Right kidney (tissue), 1 donor: ENCODE data around the gene PHKB.
A peak's percentile ranks its signal among the peaks of the same experiment; 100 is the strongest.
"Not testable (repeated sequence)": the region's sequence is repeated elsewhere in the genome, so short reads cannot be mapped to it uniquely, and the experiment has no call there.

Source experiments
- DNase-seq: peaks from one replicate; pipeline ENCODE4 v3.0.0-alpha.2; 2016

PHKB gene

DNA sequence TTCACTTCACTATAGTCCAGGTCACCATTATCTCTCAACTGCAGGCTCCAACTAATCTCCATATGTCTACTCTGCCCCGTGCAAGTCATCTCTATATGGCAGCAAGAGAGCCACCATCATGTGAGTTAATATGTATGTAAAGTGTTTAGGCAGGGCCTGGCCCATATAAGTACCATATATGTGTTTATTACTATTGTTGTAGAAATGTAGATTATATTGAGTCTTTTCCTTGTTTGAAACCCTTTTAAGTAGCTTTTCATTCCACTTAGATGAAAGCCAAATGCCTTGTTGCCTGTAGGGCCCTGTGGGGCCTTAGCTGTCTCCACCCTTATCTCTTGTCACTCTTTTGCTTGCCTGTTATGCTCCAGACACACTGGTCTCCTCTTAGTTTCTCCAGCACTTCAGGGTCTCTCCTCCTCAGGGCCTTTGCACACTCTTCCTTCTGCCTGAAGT lies 164.0 kb downstream of the PHKB start:
- DNase-seq, result no peak

GRCh38 chr16:47626246-47626645 lies 165.1 kb downstream of the PHKB start:
- no peak for DNase-seq

DNA sequence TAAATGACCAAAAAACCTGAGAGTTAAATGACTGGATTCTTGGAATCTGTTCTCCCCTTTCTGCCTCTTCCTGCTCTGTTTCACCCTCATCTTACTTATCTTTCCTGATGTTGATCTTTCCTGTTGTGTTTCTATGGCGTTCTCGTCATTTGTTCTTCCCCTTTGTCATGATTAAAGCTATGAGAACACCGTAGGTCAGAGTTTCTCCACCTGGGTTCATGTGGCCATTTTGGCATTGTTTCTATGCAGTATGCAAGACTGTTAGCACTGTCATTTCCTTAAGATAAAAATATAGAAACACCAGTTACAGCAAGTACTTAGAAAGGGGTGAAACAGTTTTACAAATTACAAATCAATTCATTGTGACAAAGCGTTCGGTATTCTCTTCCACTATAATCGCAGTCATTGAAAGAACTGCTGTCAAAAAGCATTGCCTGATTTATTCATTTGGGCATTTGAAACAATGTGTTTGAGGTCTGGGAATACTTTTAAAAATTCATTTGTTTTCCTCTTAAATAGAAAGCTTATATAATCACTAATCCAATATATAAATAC lies 166.0 kb downstream of the PHKB start:
- no peak for DNase-seq

GRCh38 chr16:47627721-47628120 lies 166.6 kb downstream of the PHKB start:
- no peak for DNase-seq

DNA sequence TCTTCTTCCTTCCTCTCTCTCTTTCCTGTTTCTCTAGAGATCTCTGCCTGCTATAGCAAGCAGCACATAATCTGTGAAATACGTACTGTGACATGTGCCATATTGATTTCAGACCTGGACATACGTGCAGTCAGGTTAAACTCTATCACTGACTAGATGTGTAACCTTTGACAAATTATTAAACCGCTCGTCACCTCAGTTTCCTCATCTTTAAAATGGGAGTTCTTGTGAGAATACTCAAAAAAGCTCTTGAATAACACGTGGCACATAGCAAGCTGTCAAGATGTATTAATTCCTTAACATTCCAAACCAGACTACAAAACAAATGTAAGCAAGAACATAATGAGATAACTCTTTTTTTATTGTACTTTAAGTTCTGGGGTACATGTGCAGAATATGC lies 170.0 kb downstream of the PHKB start:
- DNase-seq, result no peak

DNA sequence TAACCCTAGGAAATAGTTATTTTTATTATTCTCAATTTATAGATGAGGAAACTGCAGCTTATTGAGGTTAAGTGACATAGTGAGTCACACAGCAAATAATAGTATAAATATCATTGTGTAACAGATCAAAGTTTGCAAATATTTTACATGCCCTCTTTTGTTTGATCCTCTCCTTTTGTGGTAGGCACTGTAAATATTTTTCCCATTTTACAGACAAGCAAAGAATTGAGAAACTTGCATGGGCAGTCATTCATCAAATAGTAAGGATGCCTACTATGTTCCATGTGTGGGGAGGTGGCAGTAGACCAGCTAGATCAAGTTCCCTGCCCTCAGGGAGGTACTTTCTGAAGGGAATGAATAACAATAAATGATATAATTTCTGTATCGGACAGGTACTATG lies 173.0 kb downstream of the PHKB start:
- DNase-seq, result no peak

DNA sequence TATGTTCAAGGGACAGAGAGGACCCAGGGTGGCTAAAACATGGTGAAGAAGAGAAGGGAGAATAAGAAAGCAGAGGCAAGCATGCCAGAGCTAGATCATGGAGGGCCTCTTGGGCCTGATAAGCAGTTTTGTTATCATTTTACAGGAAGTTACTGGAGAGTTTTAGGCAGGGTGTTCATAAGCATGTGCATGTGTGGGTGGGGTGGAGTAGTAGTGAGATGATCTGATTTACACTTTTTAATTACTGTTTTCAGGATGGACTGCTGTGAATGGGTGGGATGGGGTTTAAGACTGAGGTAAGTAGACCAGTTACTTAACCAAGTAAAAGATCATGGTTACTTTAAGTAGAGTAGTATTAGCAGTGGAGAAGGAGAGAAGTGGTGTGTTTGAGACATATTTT lies 173.6 kb downstream of the PHKB start:
- no peak for DNase-seq

- DNase-seq, result no peak
Observed at GRCh38 chr16:47636501-47637099, 175.5 kb downstream of the PHKB start.

DNA sequence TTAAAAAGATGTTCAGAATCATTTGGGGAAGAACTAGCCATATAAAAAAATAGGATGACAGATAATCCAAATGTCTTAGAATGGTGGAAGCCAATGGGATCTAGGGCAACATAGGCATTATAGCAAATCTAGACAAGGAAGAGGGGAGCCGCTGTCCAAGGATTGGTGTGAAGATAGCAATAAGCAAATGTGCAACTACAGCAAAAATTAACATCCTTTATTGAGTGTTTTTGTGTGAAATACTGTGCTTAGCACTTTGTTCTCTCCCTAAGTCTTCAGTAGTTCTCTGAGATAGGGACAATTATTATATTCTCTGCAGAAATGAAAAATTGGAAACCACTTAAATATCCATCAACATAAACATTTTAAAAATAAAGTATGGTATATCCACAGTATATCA lies 177.0 kb downstream of the PHKB start:
- DNase-seq, result no peak

DNA sequence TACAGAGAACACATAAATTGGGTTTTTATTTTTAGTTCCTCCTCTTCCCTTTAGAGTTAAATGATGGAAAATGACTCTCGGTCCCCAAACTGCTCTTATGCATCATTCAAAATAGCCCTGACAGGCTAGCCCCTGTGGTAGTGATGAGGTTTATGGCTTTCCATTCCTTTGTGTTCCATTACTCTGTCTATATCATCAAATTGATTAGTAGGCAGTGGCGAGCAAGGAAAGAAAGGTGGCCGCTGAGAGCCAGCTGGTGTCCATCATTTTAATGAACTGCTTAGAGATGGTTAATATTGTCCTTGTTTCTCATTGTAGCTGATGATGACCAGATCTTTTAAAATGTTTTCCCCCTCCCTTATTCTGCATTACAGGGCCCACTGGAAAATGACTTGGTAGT lies 179.5 kb downstream of the PHKB start:
- peak; percentile 10 for DNase-seq

DNA sequence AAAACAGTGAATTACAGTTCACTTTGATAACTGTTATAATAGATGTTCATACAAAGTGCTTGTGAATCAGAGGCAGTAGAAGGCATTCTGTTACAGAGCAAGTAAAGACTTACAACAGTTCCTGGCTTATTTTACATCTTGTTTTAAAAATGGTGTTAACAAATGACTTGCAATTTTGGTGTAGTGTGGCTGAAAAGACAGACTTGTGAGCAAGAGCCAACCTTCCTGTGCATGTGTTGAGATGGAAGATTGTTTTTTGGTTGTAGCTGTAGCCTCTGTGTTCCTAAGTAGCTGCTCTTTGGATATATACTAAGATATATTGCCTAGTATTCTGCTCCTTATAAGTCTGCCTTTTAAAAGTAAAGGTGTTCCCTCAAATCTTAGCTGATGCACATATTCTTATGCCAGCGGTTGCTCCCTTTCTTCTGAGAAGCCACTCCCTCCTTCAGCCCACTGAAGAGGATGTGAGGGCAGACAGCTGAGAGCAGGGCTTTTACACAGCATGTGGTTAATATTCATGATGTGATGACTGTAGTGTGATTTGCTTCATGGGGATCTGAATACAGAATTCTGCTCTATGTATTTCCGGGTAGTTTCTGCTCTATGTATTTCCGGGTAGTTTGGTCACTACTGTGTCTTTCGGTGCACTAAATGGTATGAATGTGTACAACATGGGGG lies 182.3 kb downstream of the PHKB start:
- no peak for DNase-seq

DNA sequence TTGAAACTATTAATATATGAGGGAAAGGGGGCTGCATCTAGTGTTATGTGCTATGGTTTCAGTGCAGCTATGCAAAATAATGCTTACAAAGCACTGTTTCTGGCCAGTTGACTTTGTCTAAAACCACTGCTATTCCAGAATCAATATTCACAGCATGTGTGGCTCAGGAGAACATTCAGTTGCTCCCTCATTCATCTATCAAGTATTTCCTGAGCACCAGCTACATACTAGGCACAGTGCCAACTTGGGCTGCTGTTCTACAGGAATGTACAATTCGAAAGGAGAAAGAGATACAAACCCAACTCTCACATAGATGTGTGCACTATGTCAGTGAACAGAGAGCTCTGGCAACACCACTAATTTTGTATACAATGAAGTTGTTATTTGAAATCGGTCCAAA lies 183.0 kb downstream of the PHKB start:
- no peak for DNase-seq

DNA sequence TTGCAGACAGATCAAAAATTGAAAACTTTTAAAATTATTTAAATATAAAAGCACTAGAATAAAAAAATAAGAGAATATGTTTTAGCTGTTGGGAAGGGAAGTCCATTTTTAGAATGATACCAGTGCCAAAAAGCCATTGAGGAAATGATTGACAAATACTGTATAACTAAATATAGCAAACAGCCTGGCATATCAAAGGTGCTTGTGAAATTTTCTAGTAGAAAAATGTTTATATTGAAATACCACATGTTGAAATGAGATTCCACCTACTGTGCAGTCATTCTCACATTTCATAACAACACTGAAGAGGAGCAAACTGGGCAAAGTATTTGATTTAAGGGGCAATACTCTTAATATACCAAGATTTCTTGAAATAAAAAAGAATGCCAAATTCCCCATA lies 183.5 kb downstream of the PHKB start:
- no peak for DNase-seq

DNA sequence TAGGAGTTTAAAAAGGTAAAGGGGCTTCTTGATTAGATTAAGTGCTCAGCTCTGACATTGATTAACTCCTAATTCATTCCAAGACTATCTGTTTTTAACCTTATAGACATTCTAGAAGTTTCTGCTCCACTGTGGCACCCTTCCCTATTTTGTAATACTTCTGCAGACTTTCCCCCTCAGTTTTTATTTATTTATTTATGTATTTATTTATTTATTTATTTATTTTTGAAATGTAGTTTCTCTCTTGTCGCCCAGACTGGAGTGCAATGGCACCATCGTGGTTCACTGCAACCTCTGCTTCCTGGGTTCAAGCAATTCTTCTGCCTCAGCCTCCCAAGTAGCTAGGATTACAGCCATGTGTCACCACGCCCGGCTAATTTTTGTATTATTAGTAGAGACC lies 185.8 kb downstream of the PHKB start:
- no peak for DNase-seq

- DNase-seq, result no peak
Observed at GRCh38 chr16:47657032-47657431, 195.9 kb downstream of the PHKB start.

DNA sequence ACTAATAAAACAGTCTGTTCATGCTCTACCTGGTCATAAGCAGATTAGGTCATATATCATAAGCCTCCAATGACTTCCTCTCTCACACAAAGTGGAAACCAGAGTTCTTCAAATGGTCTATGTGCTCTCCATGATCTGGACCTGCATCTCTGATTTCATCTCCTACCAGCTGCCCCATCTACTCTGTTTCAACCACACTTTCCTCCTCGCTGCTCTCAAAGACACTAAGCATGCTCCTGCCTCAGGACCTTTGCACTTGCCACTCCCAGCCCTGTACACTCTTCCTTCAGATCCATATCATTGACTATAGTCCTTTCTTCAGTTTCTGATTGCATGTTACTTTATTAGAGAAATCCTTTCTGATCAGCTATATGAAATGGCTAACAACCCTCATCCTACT lies 196.8 kb downstream of the PHKB start:
- DNase-seq, result no peak

GRCh38 chr16:47660540-47660939 lies 199.4 kb downstream of the PHKB start:
- no peak for DNase-seq

GRCh38 chr16:47664653-47665325 lies 203.7 kb downstream of the PHKB start:
- no peak for DNase-seq

- DNase-seq, result no peak
Observed at GRCh38 chr16:47666434-47666833, 205.3 kb downstream of the PHKB start.

GRCh38 chr16:47667956-47668355 lies 206.8 kb downstream of the PHKB start:
- DNase-seq, result no peak

- DNase-seq, result no peak
Observed at GRCh38 chr16:47672475-47672874, 211.3 kb downstream of the PHKB start.

DNA sequence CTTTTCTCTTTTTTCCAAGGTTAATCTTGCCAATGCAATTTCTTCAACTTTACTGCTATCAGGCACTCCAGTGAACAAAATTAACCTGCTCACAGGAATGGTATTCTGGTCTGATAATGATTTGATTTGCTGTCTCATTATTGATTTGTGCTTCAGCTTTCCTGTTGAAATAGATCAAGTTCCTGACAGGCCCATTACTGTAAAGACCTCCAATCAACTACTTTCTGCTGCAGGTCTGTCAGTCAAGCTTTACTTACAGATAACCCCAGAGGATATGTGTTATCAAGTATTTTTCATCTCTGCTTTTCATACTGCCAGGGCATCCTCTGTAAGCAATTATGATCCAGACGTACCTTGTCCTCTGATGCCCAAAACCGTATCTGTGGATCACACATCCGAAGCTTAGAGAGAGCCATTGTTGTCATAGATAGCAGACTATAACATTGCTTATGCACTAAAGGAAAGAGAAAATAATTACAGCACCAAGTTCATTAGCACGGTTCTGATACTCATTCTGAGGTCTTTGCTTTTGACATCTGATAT lies 215.6 kb downstream of the PHKB start:
- no peak for DNase-seq

- DNase-seq, result not testable (repeated sequence)
Observed at GRCh38 chr16:47681571-47681970, 220.4 kb downstream of the PHKB start.
